HEK293 (cell line): ENCODE results near the gene CCNG1.
"Not testable (repeated sequence)": the region's sequence is repeated elsewhere in the genome, so short reads cannot be mapped to it uniquely, and the experiment has no call there.

ENCODE experiments used
- CTCF ChIP-seq: fragments of 450-650 bp; formaldehyde crosslinking; IDR thresholded peaks from 2 replicates; pipeline ENCODE4 v1.5.1; 2016; ENCODE audit warnings: missing biosample characterization, missing genetic modification characterization
- ZBTB17 ChIP-seq: fragments of 450-650 bp; formaldehyde crosslinking; IDR thresholded peaks from 2 replicates; pipeline ENCODE4 v1.5.1; 2016; ENCODE audit warnings: missing biosample characterization, missing genetic modification characterization
- ZBTB48 ChIP-seq: fragments of 450-650 bp; formaldehyde crosslinking; IDR thresholded peaks from 2 replicates; pipeline ENCODE4 v1.5.1; 2016; ENCODE audit warnings: missing biosample characterization, missing genetic modification characterization
- ZFP3 ChIP-seq: fragments of 450-650 bp; formaldehyde crosslinking; IDR thresholded peaks from 2 replicates; pipeline ENCODE4 v1.5.1; 2016; ENCODE audit warnings: low read depth, missing biosample characterization, missing genetic modification characterization
- ZNF248 ChIP-seq: fragments of 450-650 bp; formaldehyde crosslinking; IDR thresholded peaks from 2 replicates; pipeline ENCODE4 v1.5.1; 2017; ENCODE audit warnings: missing biosample characterization, missing genetic modification characterization
- ZNF785 ChIP-seq: fragments of 450-650 bp; formaldehyde crosslinking; IDR thresholded peaks from 2 replicates; pipeline ENCODE4 v1.5.1; 2016; ENCODE audit warnings: missing biosample characterization, missing genetic modification characterization

GRCh38 chr5:163426128-163426527, 11.3 kb upstream of the CCNG1 start:
- not testable (repeated sequence) for TF ChIP-seq ZFP3; ZBTB48 (tag by site-specific recombination); ZNF785 (tag by site-specific recombination); ZBTB17 (tag by site-specific recombination); CTCF (tag by site-specific recombination); ZNF248
